ENCODE results near the gene OR56A1. TPM values are rescaled to one million over a fixed set of nuclear protein-coding genes. Genes with fewer than 3 reads are reported as not detected.

Gene OR56A1
- total RNA-seq, 5 donors from 2014 or later (not counting 1 experiment from before 2014, with no cell fraction given) = 0.23 TPM; not detected in 4

- CTCF ChIA-PET = interaction anchor here in 1 of 2 donors (1.2 to 2.1 kb wide), 4 partner anchors 14 to 340 kb away, joined by 3 to 8 read pairs (median 6); no protein-coding TSS in a partner anchor
Measured at GRCh38 chr11:6022956-6023355, 7.6 kb downstream of the OR56A1 start.

GRCh38 chr11:6013042-6013441 is 17.5 kb downstream of the OR56A1 start:
- peaks cover 15 to 17% of the 10 kb centered on the region in 2 donors for H3K27me3 Mint-ChIP-seq
- 56% methylated on average over 3 of the region's 3 CpGs for WGBS (ENCODE audit: insufficient coverage)
- no peaks in the 10 kb centered on the region for H3K4me1 ChIP-seq (ENCODE audit: control insufficient read depth in 1 of 2, extremely low read depth in 1 of 2, insufficient read depth in 2 of 2, low read length in 2 of 2)
- H3K27me3 ChIP-seq (replicated peaks in 1 of 2; ENCODE audit: control insufficient read depth in 2 of 2, extremely low read depth in 1 of 2, insufficient read depth in 2 of 2, low read length in 1 of 2) = peaks cover 0 to 16% of the 10 kb centered on the region in 2 experiments
- no peaks in the 10 kb centered on the region for H3K4me1 Mint-ChIP-seq
- H3K36me3 Mint-ChIP-seq = no peaks in the 10 kb centered on the region
- H3K36me3 ChIP-seq (ENCODE audit: control insufficient read depth in 2 of 2, extremely low read depth in 1 of 2, insufficient read depth in 1 of 2, low read length in 1 of 2) = no peaks in the 10 kb centered on the region
- H3K4me3 Mint-ChIP-seq = no peak overlapping the region
- ChIA-PET POLR2A (no interaction called here), CTCF (no interaction called here)
- H3K27ac ChIP-seq (ENCODE audit: low read length) = no peak overlapping the region
- DNase-seq (no peak), ATAC-seq (replicated peaks in 1 of 4) (no peak)
- no peaks in the 10 kb centered on the region for H3K9me3 ChIP-seq
- H3K9me3 Mint-ChIP-seq = peaks cover 11 to 17% (median 14%) of the 10 kb centered on the region in 3 donors
- H3K4me3 ChIP-seq (ENCODE audit: control insufficient read depth in 1 of 2, extremely low read depth in 1 of 2, low read length in 1 of 2) = no peak overlapping the region
- H3K27ac Mint-ChIP-seq = no peak overlapping the region

More at GRCh38 chr11:6022956-6023355, 7.6 kb downstream of the OR56A1 start:
- 0% methylated on average over 3 of the region's 4 CpGs for WGBS (ENCODE audit: insufficient coverage)
- no peak overlapping the region for H3K27ac Mint-ChIP-seq
- DNase-seq (peak in 8 of 35 experiments; percentile 1 to 65 (median 5)), ATAC-seq (replicated peaks in 1 of 4) (no peak)
- Histone ChIP-seq H3K27ac (ENCODE audit: low read length) (no peak overlapping the region), H3K4me3 (ENCODE audit: control insufficient read depth in 1 of 2, extremely low read depth in 1 of 2, low read length in 1 of 2) (no peak overlapping the region), H3K9me3 (no peaks in the 10 kb centered on the region), H3K27me3 (replicated peaks in 1 of 2; ENCODE audit: control insufficient read depth in 2 of 2, extremely low read depth in 1 of 2, insufficient read depth in 2 of 2, low read length in 1 of 2) (no peaks in the 10 kb centered on the region), H3K36me3 (ENCODE audit: control insufficient read depth in 2 of 2, extremely low read depth in 1 of 2, insufficient read depth in 1 of 2, low read length in 1 of 2) (no peaks in the 10 kb centered on the region), H3K4me1 (ENCODE audit: control insufficient read depth in 1 of 2, extremely low read depth in 1 of 2, insufficient read depth in 2 of 2, low read length in 2 of 2) (no peaks in the 10 kb centered on the region)
- no peak overlapping the region for H3K4me3 Mint-ChIP-seq
- H3K9me3 Mint-ChIP-seq = no peaks in the 10 kb centered on the region
- peaks cover 26 to 36% of the 10 kb centered on the region in 2 donors for H3K27me3 Mint-ChIP-seq
- POLR2A ChIA-PET = no interaction called here
- no peaks in the 10 kb centered on the region for H3K36me3 Mint-ChIP-seq
- H3K4me1 Mint-ChIP-seq = no peaks in the 10 kb centered on the region

GRCh38 chr11:6012035-6012668 is 18.4 kb downstream of the OR56A1 start:
- Histone ChIP-seq H3K9me3 (no peaks in the 10 kb centered on the region), H3K4me3 (ENCODE audit: control insufficient read depth in 1 of 2, extremely low read depth in 1 of 2, low read length in 1 of 2) (no peak overlapping the region), H3K36me3 (ENCODE audit: control insufficient read depth in 2 of 2, extremely low read depth in 1 of 2, insufficient read depth in 1 of 2, low read length in 1 of 2) (no peaks in the 10 kb centered on the region), H3K4me1 (ENCODE audit: control insufficient read depth in 1 of 2, extremely low read depth in 1 of 2, insufficient read depth in 2 of 2, low read length in 2 of 2) (no peaks in the 10 kb centered on the region), H3K27me3 (replicated peaks in 1 of 2; ENCODE audit: control insufficient read depth in 2 of 2, extremely low read depth in 1 of 2, insufficient read depth in 2 of 2, low read length in 1 of 2) (peaks cover 0 to 16% of the 10 kb centered on the region in 2 experiments), H3K27ac (ENCODE audit: low read length) (no peak overlapping the region)
- no peak for DNase-seq
- Mint-ChIP-seq H3K4me3 (no peak overlapping the region), H3K9me3 (peaks cover 11 to 14% (median 11%) of the 10 kb centered on the region in 3 donors), H3K27me3 (peaks cover 11 to 14% of the 10 kb centered on the region in 2 donors), H3K4me1 (no peaks in the 10 kb centered on the region), H3K36me3 (no peaks in the 10 kb centered on the region), H3K27ac (no peak overlapping the region)
- WGBS (ENCODE audit: insufficient coverage) = 72% methylated on average over 3 of the region's 4 CpGs
- ATAC-seq (replicated peaks in 1 of 4) = no peak
- ChIA-PET POLR2A (no interaction called here), CTCF (interaction anchor here in 1 of 2 donors (0.5 kb wide), 1 partner anchor 310 kb away, joined by 3 read pairs; no protein-coding TSS in a partner anchor)

- peaks cover 25 to 27% of the 10 kb centered on the region in 2 donors for H3K27me3 Mint-ChIP-seq
- CTCF ChIA-PET = no interaction called here
Measured at GRCh38 chr11:6006846-6007245, 23.7 kb downstream of the OR56A1 start, which contains the start of gene OR56A4. TSS of gene OR56A4 (minus strand) at chr11:6006946. CDS start at chr11:6002992, 3,954 bp downstream.

GRCh38 chr11:6006395-6006794 is 24.2 kb downstream of the OR56A1 start:
- Histone ChIP-seq H3K27me3 (replicated peaks in 1 of 2; ENCODE audit: control insufficient read depth in 2 of 2, extremely low read depth in 1 of 2, insufficient read depth in 2 of 2, low read length in 1 of 2) (no peaks in the 10 kb centered on the region), H3K36me3 (ENCODE audit: control insufficient read depth in 2 of 2, extremely low read depth in 1 of 2, insufficient read depth in 1 of 2, low read length in 1 of 2) (no peaks in the 10 kb centered on the region), H3K27ac (ENCODE audit: low read length) (no peak overlapping the region), H3K4me3 (ENCODE audit: control insufficient read depth in 1 of 2, extremely low read depth in 1 of 2, low read length in 1 of 2) (no peak overlapping the region), H3K9me3 (no peaks in the 10 kb centered on the region), H3K4me1 (ENCODE audit: control insufficient read depth in 1 of 2, extremely low read depth in 1 of 2, insufficient read depth in 2 of 2, low read length in 2 of 2) (no peaks in the 10 kb centered on the region)
- POLR2A ChIA-PET = no interaction called here
- DNase-seq (no peak), ATAC-seq (replicated peaks in 1 of 4) (no peak)
- Mint-ChIP-seq H3K9me3 (no peaks in the 10 kb centered on the region), H3K36me3 (no peaks in the 10 kb centered on the region), H3K4me1 (no peaks in the 10 kb centered on the region), H3K4me3 (no peak overlapping the region), H3K27me3 (peaks cover 22 to 26% of the 10 kb centered on the region in 2 donors), H3K27ac (no peak overlapping the region)
- CTCF ChIA-PET = no interaction called here

More at GRCh38 chr11:6006846-6007245, 23.7 kb downstream of the OR56A1 start, which contains the start of gene OR56A4:
- POLR2A ChIA-PET = no interaction called here
- DNase-seq (no peak), ATAC-seq (replicated peaks in 1 of 4) (no peak)
- Mint-ChIP-seq H3K27ac (no peak within 1 kb of the TSS), H3K9me3 (no peaks in the 10 kb centered on the region), H3K4me3 (no peak within 1 kb of the TSS), H3K4me1 (no peaks in the 10 kb centered on the region), H3K36me3 (no peaks in the 10 kb centered on the region)
- H3K4me3 ChIP-seq (ENCODE audit: control insufficient read depth in 1 of 2, extremely low read depth in 1 of 2, low read length in 1 of 2) = no peak within 1 kb of the TSS
- no peaks in the 10 kb centered on the region for H3K27me3 ChIP-seq (replicated peaks in 1 of 2; ENCODE audit: control insufficient read depth in 2 of 2, extremely low read depth in 1 of 2, insufficient read depth in 2 of 2, low read length in 1 of 2)
- no peak within 1 kb of the TSS for H3K27ac ChIP-seq (ENCODE audit: low read length)
- no peaks in the 10 kb centered on the region for H3K4me1 ChIP-seq (ENCODE audit: control insufficient read depth in 1 of 2, extremely low read depth in 1 of 2, insufficient read depth in 2 of 2, low read length in 2 of 2)
- no peaks in the 10 kb centered on the region for H3K36me3 ChIP-seq (ENCODE audit: control insufficient read depth in 2 of 2, extremely low read depth in 1 of 2, insufficient read depth in 1 of 2, low read length in 1 of 2)
- H3K9me3 ChIP-seq = no peaks in the 10 kb centered on the region

- ATAC-seq (replicated peaks in 1 of 4) = no peak
- Histone ChIP-seq H3K27ac (ENCODE audit: low read length) (no peak overlapping the region), H3K4me3 (ENCODE audit: control insufficient read depth in 1 of 2, extremely low read depth in 1 of 2, low read length in 1 of 2) (no peak overlapping the region), H3K9me3 (no peaks in the 10 kb centered on the region), H3K36me3 (ENCODE audit: control insufficient read depth in 2 of 2, extremely low read depth in 1 of 2, insufficient read depth in 1 of 2, low read length in 1 of 2) (no peaks in the 10 kb centered on the region), H3K27me3 (replicated peaks in 1 of 2; ENCODE audit: control insufficient read depth in 2 of 2, extremely low read depth in 1 of 2, insufficient read depth in 2 of 2, low read length in 1 of 2) (no peaks in the 10 kb centered on the region), H3K4me1 (ENCODE audit: control insufficient read depth in 1 of 2, extremely low read depth in 1 of 2, insufficient read depth in 2 of 2, low read length in 2 of 2) (no peaks in the 10 kb centered on the region)
- CTCF ChIA-PET = no interaction called here
- 43% methylated on average over 5 of the region's 7 CpGs for WGBS (ENCODE audit: insufficient coverage)
- H3K36me3 Mint-ChIP-seq = no peaks in the 10 kb centered on the region
- H3K27me3 Mint-ChIP-seq = peaks cover 27 to 30% of the 10 kb centered on the region in 2 donors
- POLR2A ChIA-PET = no interaction called here
- H3K9me3 Mint-ChIP-seq = no peaks in the 10 kb centered on the region
- H3K4me1 Mint-ChIP-seq = no peaks in the 10 kb centered on the region
- no peak for DNase-seq
- no peak overlapping the region for H3K4me3 Mint-ChIP-seq
- H3K27ac Mint-ChIP-seq = no peak overlapping the region
Measured at GRCh38 chr11:6002202-6002699, 28.3 kb downstream of the OR56A1 start.

Data from T-cell (primary cell).